Stimulated activated CD8-positive, alpha-beta memory T cell treated with anti-CD3 and anti-CD28 coated beads, Interleukin-12 subunit alpha, Interleukin-12 subunit beta, amount 100 ng/mL, for 4 hours (primary cell): Measurements from ENCODE around the gene C8G.

Experiments used
- DNase-seq: peaks from one replicate; pipeline ENCODE4 v3.0.0-alpha.2; 2020; ENCODE audit warnings: low read depth

The C8G gene

GRCh38 chr9:136941231-136942111, 3.6 kb upstream of the C8G start:
- DNase-seq: no peak

- DNase-seq: no peak
Measured at GRCh38 chr9:136942112-136942880, 2.7 kb upstream of the C8G start.

- DNase-seq: no peak
Measured at GRCh38 chr9:136942881-136943230, 2.2 kb upstream of the C8G start.

GRCh38 chr9:136943291-136944211, 1.5 kb upstream of the C8G start:
- DNase-seq: no peak

- DNase-seq: no peak
Measured at GRCh38 chr9:136944212-136944518, 878 bp upstream of the C8G start.

- DNase-seq: no peak
Measured at GRCh38 chr9:136945333-136946227, 537 bp downstream of the C8G start.

GRCh38 chr9:136946228-136947027, 1.4 kb downstream of the C8G start:
- no peak for DNase-seq

GRCh38 chr9:136947028-136947891, 2.2 kb downstream of the C8G start:
- DNase-seq: no peak

- no peak for DNase-seq
Measured at GRCh38 chr9:136947955-136948510, 3.0 kb downstream of the C8G start.

GRCh38 chr9:136949239-136949816, 4.3 kb downstream of the C8G start:
- DNase-seq: no peak

- peak; percentile 95 for DNase-seq
Measured at GRCh38 chr9:136949817-136950655, 5.0 kb downstream of the C8G start.

- no peak for DNase-seq
Measured at GRCh38 chr9:136950656-136951276, 5.7 kb downstream of the C8G start.

- no peak for DNase-seq
Measured at GRCh38 chr9:136951541-136952320, 6.7 kb downstream of the C8G start, which contains the start of gene LCN12. TSS of gene LCN12 (plus strand) at chr9:136952273. CDS start at chr9:136952328, 55 bp downstream.

GRCh38 chr9:136952321-136952850, 7.3 kb downstream of the C8G start:
- no peak for DNase-seq

- DNase-seq: no peak
Measured at GRCh38 chr9:136952876-136953770, 8.1 kb downstream of the C8G start.
